Keratinocyte (primary cell): Measurements from ENCODE around the gene PGAP1. TPM values are rescaled to one million over a fixed set of nuclear protein-coding genes. Genes with fewer than 3 reads are reported as not detected.

ENCODE experiments used
- DNase-seq: peaks from one replicate; pipeline ENCODE4 v3.0.0-alpha.2; 2011; ENCODE audit warnings: low read depth, missing footprints, low spot score
- FAIRE-seq: peaks from 2 replicates; lab custom pipeline; 2011; peaks lifted over from hg19 to GRCh38; lab: Jason Lieb, UNC
- H2AFZ ChIP-seq: 2 replicates; pipeline ENCODE4 v1.6.0; 2012; ENCODE audit warnings: low read length, control low read depth, inconsistent platforms; ENCODE audit not compliant: control insufficient read depth
- H3K27ac ChIP-seq: 2 replicates; pipeline ENCODE4 v1.5.1; 2011; ENCODE audit warnings: low read length; ENCODE audit not compliant: control insufficient read depth, insufficient read depth
- H3K27me3 ChIP-seq: 3 replicates; pipeline ENCODE4 v1.6.0; 2011; ENCODE audit warnings: low read length; ENCODE audit not compliant: control insufficient read depth, insufficient read depth; ENCODE audit errors: extremely low read depth
- H3K36me3 ChIP-seq, 2 experiments: 2 replicates in 1 of 2; 3 replicates in 1 of 2; pipeline ENCODE4 v1.5.1; 2011; ENCODE audit warnings: low read length in 2 of 2, mild to moderate bottlenecking in 1 of 2; ENCODE audit not compliant: control insufficient read depth in 2 of 2, insufficient read depth in 2 of 2; ENCODE audit errors: extremely low read depth in 1 of 2
- H3K4me1 ChIP-seq: 3 replicates; pipeline ENCODE4 v1.5.1; 2011; ENCODE audit warnings: low read length; ENCODE audit not compliant: control insufficient read depth, insufficient read depth; ENCODE audit errors: extremely low read depth
- H3K4me2 ChIP-seq: 3 replicates; pipeline ENCODE4 v1.6.0; 2011; ENCODE audit warnings: low read depth, low read length; ENCODE audit not compliant: control insufficient read depth, insufficient read depth; ENCODE audit errors: extremely low read depth
- H3K4me3 ChIP-seq, 3 experiments: fragments of 200-600 bp in 1 of 3; sonication (generic) in 1 of 3; 2 replicates in 2 of 3; 3 replicates in 1 of 3; pipeline ENCODE4 v1.5.1; 2011 to 2016; ENCODE audit warnings: low read length in 3 of 3, mild to moderate bottlenecking in 3 of 3, control low read depth in 2 of 3, inconsistent platforms in 1 of 3, low read depth in 1 of 3, mixed read lengths in 1 of 3, mixed run types in 1 of 3, moderate library complexity in 1 of 3; ENCODE audit not compliant: control insufficient read depth in 2 of 3, insufficient read depth in 2 of 3; ENCODE audit errors: extremely low read depth in 1 of 3
- H3K79me2 ChIP-seq: 2 replicates; pipeline ENCODE4 v1.6.0; 2012; ENCODE audit warnings: low read length; ENCODE audit not compliant: control insufficient read depth, insufficient read depth
- H3K9ac ChIP-seq: 3 replicates; pipeline ENCODE4 v1.6.0; 2011; ENCODE audit warnings: low read length; ENCODE audit not compliant: control insufficient read depth, insufficient read depth; ENCODE audit errors: extremely low read depth
- H3K9me1 ChIP-seq: 3 replicates; pipeline ENCODE4 v1.6.0; 2011; ENCODE audit warnings: low read length; ENCODE audit not compliant: control insufficient read depth, insufficient read depth; ENCODE audit errors: extremely low read depth
- H3K9me3 ChIP-seq: 2 replicates; pipeline ENCODE4 v1.5.1; 2012; ENCODE audit warnings: low read depth, low read length; ENCODE audit not compliant: control insufficient read depth
- H4K20me1 ChIP-seq: 3 replicates; pipeline ENCODE4 v1.6.0; 2011; ENCODE audit warnings: low read length; ENCODE audit not compliant: control insufficient read depth, insufficient read depth; ENCODE audit errors: extremely low read depth
- CTCF ChIP-seq, 3 experiments: IDR thresholded peaks in 1 of 3; conservative IDR thresholded peaks in 1 of 3; optimal IDR thresholded peaks in 1 of 3; 2 replicates in 2 of 3; 3 replicates in 1 of 3; pipeline versions ENCODE3 to v1.5.1; 2011; ENCODE audit warnings: low read length in 3 of 3, mild to moderate bottlenecking in 3 of 3, moderate library complexity in 2 of 3, control low read depth in 1 of 3, inconsistent platforms in 1 of 3; ENCODE audit not compliant: insufficient read depth in 2 of 3; ENCODE audit errors: extremely low read depth in 1 of 3
- EZH2 ChIP-seq: IDR thresholded peaks from one replicate; pipeline ENCODE4 v1.6.1; 2012; ENCODE audit warnings: inconsistent platforms, mild to moderate bottlenecking, low read length, moderate library complexity
- dilution Hi-C: fragments of 300-500 bp; cut with MboI; formaldehyde crosslinking; loops from one replicate; pipeline ENCODE4 v1.7.0; 2020; ENCODE audit warnings: low sequenced_read_pairs; ENCODE audit not compliant: extremely low pct_ligation_motif_present
- polyA plus RNA-seq, 5 experiments: library from polyadenylated mRNA; depleted of rRNA in 3 of 5; stranded (reverse) in 3 of 5; stranded (forward) in 1 of 5; unstranded in 1 of 5; fragments of >200 nt; gene quantifications; 1 replicate in 1 of 5; 2 replicates in 3 of 5; 3 replicates in 1 of 5; pipeline versions ENCODE4 v1.2.1 to v1.2.3, GENCODE V29; 2011 to 2012; ENCODE audit warnings: missing spikeins in 2 of 5, low read depth in 1 of 5, low replicate concordance in 1 of 5

The PGAP1 gene
- polyA plus RNA-seq, 1 donor (not counting 4 experiments of a cell fraction or from before 2014, with no cell fraction given) = 7.1 TPM

GRCh38 chr2:196821195-196821594 is 105.3 kb downstream of the PGAP1 start:
- Histone ChIP-seq H3K27me3 (no peaks in the 10 kb centered on the region), H3K9ac (no peak overlapping the region), H3K36me3 (no peaks in the 10 kb centered on the region), H3K79me2 (no peaks in the 10 kb centered on the region), H3K9me3 (no peaks in the 10 kb centered on the region), H3K9me1 (no peaks in the 10 kb centered on the region), H3K4me1 (peaks cover 10% of the 10 kb centered on the region), H3K4me3 (no peak overlapping the region), H3K4me2 (no peak overlapping the region), H3K27ac (no peak overlapping the region), H4K20me1 (no peaks in the 10 kb centered on the region), H2AFZ (no peak overlapping the region)
- dilution Hi-C loops = no loop called here
- TF ChIP-seq EZH2 = no peak
- TF ChIP-seq CTCF (optimal IDR thresholded peaks at IDR 0.05 in 1 of 3, IDR thresholded peaks at IDR 0.05 in 1 of 3, conservative IDR thresholded peaks at IDR 0.05 in 1 of 3; ENCODE audit: extremely low read depth in 1 of 3, insufficient read depth in 2 of 3, low read length in 3 of 3) = no peak
- FAIRE-seq = no peak
- DNase-seq = no peak

GRCh38 chr2:196809260-196809659 is 117.2 kb downstream of the PGAP1 start, which contains the start of gene C2orf66:
Gene C2orf66, minus strand, starts transcription at chr2:196809355. Its CDS starts 19 bp downstream, at chr2:196809336.
- Histone ChIP-seq H3K4me3 (no peak within 1 kb of the TSS), H3K36me3 (no peaks in the 10 kb centered on the region), H3K9me3 (no peaks in the 10 kb centered on the region), H3K4me2 (no peak within 1 kb of the TSS), H3K4me1 (no peaks in the 10 kb centered on the region), H3K27ac (no peak within 1 kb of the TSS), H3K9me1 (no peaks in the 10 kb centered on the region), H2AFZ (no peak within 1 kb of the TSS), H3K27me3 (no peaks in the 10 kb centered on the region), H3K79me2 (no peaks in the 10 kb centered on the region), H3K9ac (no peak within 1 kb of the TSS), H4K20me1 (no peaks in the 10 kb centered on the region)
- DNase-seq (no peak), FAIRE-seq (no peak)
- dilution Hi-C loops = no loop called here
- TF ChIP-seq EZH2 (no peak), CTCF (optimal IDR thresholded peaks at IDR 0.05 in 1 of 3, IDR thresholded peaks at IDR 0.05 in 1 of 3, conservative IDR thresholded peaks at IDR 0.05 in 1 of 3; ENCODE audit: extremely low read depth in 1 of 3, insufficient read depth in 2 of 3, low read length in 3 of 3) (no peak)
